Measurements from ENCODE around the gene JUNB. TPM values are rescaled to one million over a fixed set of nuclear protein-coding genes. Genes with fewer than 3 reads are reported as not detected.
A peak's percentile ranks its signal among the peaks of the same experiment; 100 is the strongest.

JUNB gene
- total and polyA plus RNA-seq, 4 donors = 111 to 689 (median 163) TPM

DNA sequence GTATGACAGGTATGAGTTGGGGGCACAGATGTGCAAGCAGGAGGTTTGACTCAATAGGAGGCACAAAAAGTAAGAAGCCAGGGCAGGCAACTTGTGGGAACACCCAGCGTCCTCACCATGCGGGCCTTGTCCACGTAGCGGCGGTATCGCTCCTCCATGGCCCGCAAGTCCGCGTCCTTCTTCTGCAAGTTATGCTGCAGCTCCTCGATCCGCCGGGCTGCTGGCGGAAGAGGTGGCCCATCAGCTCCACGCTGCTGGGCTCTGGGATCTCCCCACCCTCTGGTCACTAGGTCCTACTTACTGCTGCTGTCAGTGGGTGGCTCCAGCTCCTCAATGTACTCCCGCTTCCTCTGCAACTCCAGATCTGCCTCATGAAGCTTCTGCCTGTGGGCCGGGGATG, 26.6 kb upstream of the JUNB start:
- H3K9me3 ChIP-seq (ENCODE audit: control insufficient read depth in 4 of 4, insufficient read depth in 3 of 4, low read length in 3 of 4) = no peaks in the 10 kb centered on the region
- no peaks in the 10 kb centered on the region for H3K4me1 ChIP-seq (ENCODE audit: control insufficient read depth in 5 of 5, insufficient read depth in 5 of 5, low read length in 5 of 5)
- H3K27me3 ChIP-seq (ENCODE audit: control insufficient read depth in 3 of 3, insufficient read depth in 3 of 3, low read length in 2 of 3) = no peaks in the 10 kb centered on the region
- TF ChIP-seq, protein P1, sequence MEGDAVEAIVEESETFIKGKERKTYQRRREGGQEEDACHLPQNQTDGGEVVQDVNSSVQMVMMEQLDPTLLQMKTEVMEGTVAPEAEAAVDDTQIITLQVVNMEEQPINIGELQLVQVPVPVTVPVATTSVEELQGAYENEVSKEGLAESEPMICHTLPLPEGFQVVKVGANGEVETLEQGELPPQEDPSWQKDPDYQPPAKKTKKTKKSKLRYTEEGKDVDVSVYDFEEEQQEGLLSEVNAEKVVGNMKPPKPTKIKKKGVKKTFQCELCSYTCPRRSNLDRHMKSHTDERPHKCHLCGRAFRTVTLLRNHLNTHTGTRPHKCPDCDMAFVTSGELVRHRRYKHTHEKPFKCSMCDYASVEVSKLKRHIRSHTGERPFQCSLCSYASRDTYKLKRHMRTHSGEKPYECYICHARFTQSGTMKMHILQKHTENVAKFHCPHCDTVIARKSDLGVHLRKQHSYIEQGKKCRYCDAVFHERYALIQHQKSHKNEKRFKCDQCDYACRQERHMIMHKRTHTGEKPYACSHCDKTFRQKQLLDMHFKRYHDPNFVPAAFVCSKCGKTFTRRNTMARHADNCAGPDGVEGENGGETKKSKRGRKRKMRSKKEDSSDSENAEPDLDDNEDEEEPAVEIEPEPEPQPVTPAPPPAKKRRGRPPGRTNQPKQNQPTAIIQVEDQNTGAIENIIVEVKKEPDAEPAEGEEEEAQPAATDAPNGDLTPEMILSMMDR (IDR thresholded peaks at IDR 0.05; ENCODE audit: control extremely low read depth, extremely low read depth) = no peak
- peaks cover 0 to 43% (median 8%) of the 10 kb centered on the region in 4 donors for H3K36me3 ChIP-seq (ENCODE audit: control insufficient read depth in 4 of 4, insufficient read depth in 4 of 4, low read length in 4 of 4)
- no peak overlapping the region for H3K4me3 ChIP-seq
- H3K9ac ChIP-seq (ENCODE audit: insufficient read depth in 1 of 2, low read length in 2 of 2) = no peak overlapping the region
- DNase-seq = no peak
- H3K27ac ChIP-seq (ENCODE audit: low read depth in 1 of 2, low read length in 1 of 2) = no peak overlapping the region
- 97% methylated on average over 16 of the region's 16 CpGs for WGBS, 2 donors
- no peak for ATAC-seq (ENCODE audit: insufficient read depth, low FRiP score)

GRCh38 chr19:12766051-12766521, 25.2 kb upstream of the JUNB start:
- H3K36me3 ChIP-seq (ENCODE audit: control insufficient read depth in 4 of 4, insufficient read depth in 4 of 4, low read length in 4 of 4) = peaks cover 0 to 53% (median 8%) of the 10 kb centered on the region in 4 donors
- DNase-seq (peak; percentile 67 to 89 (median 69)), ATAC-seq (ENCODE audit: insufficient read depth, low FRiP score) (peak; percentile 84)
- H3K4me3 ChIP-seq = no peak overlapping the region
- peaks cover 0 to 3% (median 0%) of the 10 kb centered on the region in 5 donors for H3K4me1 ChIP-seq (ENCODE audit: control insufficient read depth in 5 of 5, insufficient read depth in 5 of 5, low read length in 5 of 5)
- no peaks in the 10 kb centered on the region for H3K9me3 ChIP-seq (ENCODE audit: control insufficient read depth in 4 of 4, insufficient read depth in 3 of 4, low read length in 3 of 4)
- no peaks in the 10 kb centered on the region for H3K27me3 ChIP-seq (ENCODE audit: control insufficient read depth in 3 of 3, insufficient read depth in 3 of 3, low read length in 2 of 3)
- WGBS, 2 donors = 57 to 82% methylated on average over 30 of the region's 30 CpGs
- peak overlapping the region in 1 of 2 donors; percentile 6 for H3K27ac ChIP-seq (ENCODE audit: low read depth in 1 of 2, low read length in 1 of 2)
- no peak overlapping the region for H3K9ac ChIP-seq (ENCODE audit: insufficient read depth in 1 of 2, low read length in 2 of 2)
- TF ChIP-seq, protein P1 (IDR thresholded peaks at IDR 0.05; ENCODE audit: control extremely low read depth, extremely low read depth) = peak; percentile 94

- Histone ChIP-seq H3K27me3 (ENCODE audit: control insufficient read depth in 3 of 3, insufficient read depth in 3 of 3, low read length in 2 of 3) (no peaks in the 10 kb centered on the region), H3K9me3 (ENCODE audit: control insufficient read depth in 4 of 4, insufficient read depth in 3 of 4, low read length in 3 of 4) (no peaks in the 10 kb centered on the region), H3K4me1 (ENCODE audit: control insufficient read depth in 5 of 5, insufficient read depth in 5 of 5, low read length in 5 of 5) (peaks cover 0 to 4% (median 0%) of the 10 kb centered on the region in 5 donors), H3K36me3 (ENCODE audit: control insufficient read depth in 4 of 4, insufficient read depth in 4 of 4, low read length in 4 of 4) (peaks cover 0 to 51% (median 8%) of the 10 kb centered on the region in 4 donors), H3K27ac (ENCODE audit: low read depth in 1 of 2, low read length in 1 of 2) (no peak overlapping the region), H3K9ac (ENCODE audit: insufficient read depth in 1 of 2, low read length in 2 of 2) (no peak overlapping the region), H3K4me3 (no peak overlapping the region)
- TF ChIP-seq, protein P1 (IDR thresholded peaks at IDR 0.05; ENCODE audit: control extremely low read depth, extremely low read depth) = no peak
- 94% methylated on average over 11 of the region's 11 CpGs for WGBS, 2 donors
- no peak for ATAC-seq (ENCODE audit: insufficient read depth, low FRiP score)
- no peak for DNase-seq
Observed at GRCh38 chr19:12767150-12767549, 24.1 kb upstream of the JUNB start.

GRCh38 chr19:12767666-12768065, 23.6 kb upstream of the JUNB start:
- no peak overlapping the region for H3K9ac ChIP-seq (ENCODE audit: insufficient read depth in 1 of 2, low read length in 2 of 2)
- no peaks in the 10 kb centered on the region for H3K27me3 ChIP-seq (ENCODE audit: control insufficient read depth in 3 of 3, insufficient read depth in 3 of 3, low read length in 2 of 3)
- TF ChIP-seq, protein P1 (IDR thresholded peaks at IDR 0.05; ENCODE audit: control extremely low read depth, extremely low read depth) = no peak
- no peak for ATAC-seq (ENCODE audit: insufficient read depth, low FRiP score)
- H3K27ac ChIP-seq (ENCODE audit: low read depth in 1 of 2, low read length in 1 of 2) = no peak overlapping the region
- WGBS, 2 donors = 97 to 98% methylated on average over 15 of the region's 15 CpGs
- no peak overlapping the region for H3K4me3 ChIP-seq
- peaks cover 0 to 4% (median 0%) of the 10 kb centered on the region in 5 donors for H3K4me1 ChIP-seq (ENCODE audit: control insufficient read depth in 5 of 5, insufficient read depth in 5 of 5, low read length in 5 of 5)
- DNase-seq = no peak
- H3K9me3 ChIP-seq (ENCODE audit: control insufficient read depth in 4 of 4, insufficient read depth in 3 of 4, low read length in 3 of 4) = no peaks in the 10 kb centered on the region
- peaks cover 0 to 51% (median 8%) of the 10 kb centered on the region in 4 donors for H3K36me3 ChIP-seq (ENCODE audit: control insufficient read depth in 4 of 4, insufficient read depth in 4 of 4, low read length in 4 of 4)
